ENCODE measurements around the gene RGS7.

RGS7 gene

DNA sequence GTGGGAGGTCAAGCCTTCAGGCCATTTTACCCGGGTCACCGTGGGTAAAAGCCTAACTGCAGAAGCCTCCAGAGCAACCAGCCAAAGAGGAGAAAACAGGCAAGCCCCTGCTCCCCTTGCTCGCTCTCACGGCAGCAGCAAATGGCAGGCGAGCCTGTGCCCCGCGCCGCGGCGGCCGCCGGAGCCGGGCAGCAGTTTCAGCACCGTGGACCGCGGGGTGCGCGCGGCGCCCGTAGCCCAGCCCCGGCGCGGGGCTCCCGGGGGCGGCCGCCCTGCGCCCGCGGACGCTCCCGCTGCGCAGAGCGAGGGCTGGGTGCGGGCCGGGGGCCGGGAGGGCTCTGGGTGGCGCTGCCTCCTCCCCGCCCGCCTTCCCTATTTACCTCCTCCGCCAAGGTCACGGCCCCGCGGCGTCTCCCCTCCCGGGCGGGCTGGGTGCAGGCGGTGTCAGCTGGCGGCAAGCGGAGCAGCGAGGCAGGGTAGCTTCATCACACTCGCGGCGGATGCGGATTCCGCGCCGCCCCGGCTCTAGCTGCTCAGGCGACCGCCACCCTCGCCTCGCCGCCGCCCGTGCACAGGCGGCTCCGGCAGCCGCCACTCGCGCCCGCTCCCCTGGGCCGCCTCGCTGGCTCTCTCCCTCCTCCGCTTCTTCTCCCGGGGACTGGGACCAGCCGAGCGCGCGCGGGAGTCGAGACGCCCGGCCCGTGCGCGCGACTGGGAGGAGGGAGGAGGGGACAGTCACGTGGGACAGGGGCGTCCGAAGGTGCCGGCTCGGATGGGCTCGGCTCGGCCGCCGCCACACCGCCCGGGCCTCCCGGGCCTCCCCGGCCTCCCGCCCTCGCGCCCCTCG, at the start of gene RGS7:
TSS of gene RGS7 (minus strand) at position 687 of the 847 bp plus-strand sequence.
- no peak for DNase-seq (ENCODE audit: low read depth in 2 of 2)

DNA sequence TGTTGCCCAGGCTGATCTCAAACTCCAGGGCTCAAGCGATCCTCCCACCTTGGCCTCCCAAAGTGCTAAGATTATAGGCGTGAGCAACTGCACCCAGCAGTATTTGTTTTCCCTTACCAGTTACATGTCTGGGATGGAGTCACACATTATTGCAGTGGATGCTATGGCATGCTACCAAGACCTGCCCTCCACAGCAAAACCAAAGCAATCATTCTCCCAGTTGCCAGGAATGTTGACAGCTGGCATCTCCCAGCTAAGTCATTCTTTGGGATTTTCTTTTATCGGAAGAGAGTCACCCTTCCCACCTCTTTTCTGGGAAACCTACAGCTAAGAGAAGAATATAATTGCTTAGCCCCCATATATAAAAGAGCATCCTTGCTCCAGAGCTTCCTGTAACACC, 49.4 kb upstream of the RGS7 start:
- no peak for DNase-seq (ENCODE audit: low read depth in 2 of 2)

DNA sequence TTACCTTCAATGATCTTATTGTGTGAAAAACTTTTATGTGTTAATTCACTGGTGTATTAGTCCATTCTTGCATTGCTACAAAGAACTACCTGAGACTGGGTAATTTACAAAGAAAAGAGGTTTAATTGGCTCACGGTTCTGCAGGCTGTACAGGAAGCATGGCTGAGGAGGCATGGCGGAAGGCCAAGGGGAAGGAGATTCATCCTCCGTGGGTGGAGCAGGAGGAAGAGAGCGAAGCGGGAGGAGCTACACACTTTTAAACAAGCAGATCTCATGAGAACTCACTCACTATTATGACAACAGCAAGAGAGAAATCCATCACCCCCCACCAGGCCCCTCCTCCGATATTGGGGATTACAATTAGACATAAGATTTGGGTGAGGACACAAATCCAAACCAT, 44.2 kb upstream of the RGS7 start:
- DNase-seq (ENCODE audit: low read depth in 2 of 2): no peak

- DNase-seq (ENCODE audit: low read depth in 2 of 2): no peak
Observed at GRCh38 chr1:241396747-241397681, 40.0 kb upstream of the RGS7 start.

DNA sequence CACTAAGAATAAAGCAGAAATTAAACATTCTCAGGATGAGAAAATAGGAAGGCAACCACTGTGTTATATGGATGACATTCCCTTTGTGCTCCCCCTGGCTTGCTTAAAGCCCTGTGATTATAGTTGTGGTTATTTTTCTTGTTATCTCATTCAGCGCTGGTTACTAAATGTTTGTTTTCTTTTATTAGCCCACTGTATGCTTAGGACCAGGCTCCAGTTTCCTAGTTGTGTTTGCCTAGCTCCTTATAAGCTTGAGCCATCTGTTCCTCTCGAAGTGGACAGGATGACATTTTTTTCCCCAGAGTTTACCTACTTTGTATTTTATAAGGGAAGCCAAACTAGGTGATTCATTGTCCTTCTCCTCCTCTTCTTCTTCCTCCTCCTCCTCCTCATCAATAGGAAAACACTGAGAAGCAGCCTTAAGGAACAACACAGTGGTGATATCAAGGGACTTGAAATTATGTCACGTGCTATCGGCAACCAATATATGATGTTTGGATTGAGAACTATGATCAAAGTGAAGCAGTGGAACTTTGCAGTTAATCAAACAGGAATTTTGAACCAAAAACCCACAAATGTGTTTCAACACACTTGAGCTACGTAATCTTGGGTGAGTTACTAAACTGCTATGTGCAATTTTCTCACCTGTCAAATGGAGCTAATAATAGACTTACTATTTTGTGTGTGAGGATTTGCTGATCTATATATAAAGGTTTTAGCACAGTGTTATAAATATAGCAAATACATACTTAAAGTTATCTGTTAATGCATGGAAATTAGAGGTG, 35.1 kb upstream of the RGS7 start:
- DNase-seq (ENCODE audit: low read depth in 2 of 2): no peak

DNA sequence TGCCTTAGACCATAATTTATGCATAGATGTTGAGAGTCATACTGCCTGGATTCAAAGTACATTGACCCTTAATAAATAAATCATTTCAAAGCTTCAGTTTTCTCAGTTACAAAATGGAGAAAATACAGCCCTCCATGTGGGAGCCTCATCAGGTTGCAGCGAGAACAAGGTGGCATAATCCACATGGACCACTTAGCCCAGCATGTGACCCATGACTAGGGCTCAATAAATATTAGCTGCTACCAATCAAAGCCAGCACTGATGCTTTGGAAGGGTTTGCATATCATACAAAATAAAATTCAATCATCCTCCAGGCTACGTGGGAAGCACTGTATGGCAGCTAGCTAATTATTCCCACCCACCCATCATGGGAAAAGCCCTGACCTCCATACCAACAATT, 33.5 kb upstream of the RGS7 start:
- no peak for DNase-seq (ENCODE audit: low read depth in 2 of 2)

DNA sequence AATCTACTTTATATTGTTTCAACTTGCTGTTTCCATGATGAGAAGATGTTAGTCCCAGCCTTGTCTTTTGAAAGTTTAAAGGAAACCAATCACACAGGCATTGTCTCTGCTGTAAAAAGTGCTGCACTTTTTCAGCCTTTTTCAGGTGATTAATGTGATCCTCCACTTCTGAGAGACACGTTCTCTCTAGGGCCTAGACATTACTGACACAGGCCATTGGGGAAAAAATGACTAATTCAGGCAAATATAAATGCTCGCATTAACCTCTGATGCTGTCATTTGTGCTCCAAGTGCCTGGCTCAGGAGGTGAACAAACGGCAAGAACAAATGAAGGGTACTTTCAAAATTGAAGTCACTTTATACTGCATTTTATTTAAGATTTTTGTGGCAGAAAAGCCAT, 32.4 kb upstream of the RGS7 start:
- no peak for DNase-seq (ENCODE audit: low read depth in 2 of 2)

DNA sequence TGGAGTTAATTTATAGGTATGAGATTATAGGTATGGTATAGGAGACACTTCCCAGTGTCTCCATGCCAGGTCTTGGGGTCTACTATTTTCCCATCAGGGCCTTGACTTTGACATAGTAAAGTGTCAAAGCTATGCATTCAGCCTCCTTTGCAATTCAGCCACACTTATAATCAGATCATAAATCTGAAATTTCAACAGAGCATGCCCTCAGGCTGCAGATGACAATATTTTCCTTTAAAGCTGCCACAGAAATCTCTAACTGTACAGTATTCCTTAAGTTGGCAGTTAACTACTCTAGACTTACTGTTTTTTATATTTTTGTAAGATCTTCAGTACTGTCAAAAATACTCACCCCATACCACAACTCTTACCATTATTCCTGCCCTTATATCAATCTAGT, 30.2 kb upstream of the RGS7 start:
- no peak for DNase-seq (ENCODE audit: low read depth in 2 of 2)

- no peak for DNase-seq (ENCODE audit: low read depth in 2 of 2)
Observed at GRCh38 chr1:241376701-241377100, 19.7 kb upstream of the RGS7 start.

- DNase-seq (ENCODE audit: low read depth in 2 of 2): no peak
Observed at GRCh38 chr1:241375886-241376285, 18.9 kb upstream of the RGS7 start.

- no peak for DNase-seq (ENCODE audit: low read depth in 2 of 2)
Observed at GRCh38 chr1:241366196-241366595, 9.2 kb upstream of the RGS7 start.

GRCh38 chr1:241362350-241362749, 5.3 kb upstream of the RGS7 start:
- DNase-seq (ENCODE audit: low read depth in 2 of 2): no peak

- no peak for DNase-seq (ENCODE audit: low read depth in 2 of 2)
Observed at GRCh38 chr1:241357366-241358340, 648 bp upstream of the RGS7 start.

GRCh38 chr1:241356187-241356518, 852 bp downstream of the RGS7 start:
- DNase-seq (ENCODE audit: low read depth in 2 of 2): no peak

GRCh38 chr1:241355311-241356010, 1.5 kb downstream of the RGS7 start:
- no peak for DNase-seq (ENCODE audit: low read depth in 2 of 2)

DNA sequence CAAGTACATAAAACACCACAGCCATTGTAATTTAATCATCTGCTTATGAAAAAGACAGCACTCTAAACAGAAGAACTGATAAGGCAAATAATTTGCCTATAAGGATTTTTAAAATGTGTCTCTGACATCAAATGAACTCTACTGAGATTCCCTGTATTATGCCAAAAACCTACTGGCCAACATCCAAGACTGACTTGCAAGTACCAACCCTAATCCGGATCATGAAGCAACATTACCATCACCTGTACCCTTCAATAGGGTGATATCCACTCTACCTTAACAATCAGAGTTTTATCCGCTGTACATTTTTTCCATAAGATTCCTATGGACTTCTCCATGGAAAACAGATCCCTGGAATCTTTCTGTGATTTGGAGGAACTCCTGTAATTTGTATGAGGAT, 4.6 kb downstream of the RGS7 start:
- no peak for DNase-seq (ENCODE audit: low read depth in 2 of 2)

- DNase-seq (ENCODE audit: low read depth in 2 of 2): no peak
Observed at GRCh38 chr1:241351841-241352240, 5.2 kb downstream of the RGS7 start.

GRCh38 chr1:241343956-241344355, 13.0 kb downstream of the RGS7 start:
- DNase-seq (ENCODE audit: low read depth in 2 of 2): no peak

DNA sequence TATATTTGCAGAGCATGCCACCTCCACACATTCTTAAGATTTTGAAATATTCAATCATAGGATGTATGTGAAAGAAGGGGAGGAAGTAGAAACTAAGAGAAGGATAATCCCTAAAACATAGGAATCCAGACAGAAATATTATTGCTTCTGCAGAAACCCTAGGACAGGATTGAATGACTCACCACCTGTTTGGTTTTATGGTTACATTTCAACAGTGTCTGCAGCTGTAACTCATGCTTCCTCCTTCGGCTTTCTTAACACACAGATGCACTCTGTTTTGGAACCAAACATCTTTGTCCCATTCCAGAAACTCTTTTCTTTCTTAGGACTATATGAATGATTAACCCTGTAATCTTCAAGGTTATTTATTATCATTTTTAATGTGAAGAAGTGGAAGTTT, 20.7 kb downstream of the RGS7 start:
- no peak for DNase-seq (ENCODE audit: low read depth in 2 of 2)

DNA sequence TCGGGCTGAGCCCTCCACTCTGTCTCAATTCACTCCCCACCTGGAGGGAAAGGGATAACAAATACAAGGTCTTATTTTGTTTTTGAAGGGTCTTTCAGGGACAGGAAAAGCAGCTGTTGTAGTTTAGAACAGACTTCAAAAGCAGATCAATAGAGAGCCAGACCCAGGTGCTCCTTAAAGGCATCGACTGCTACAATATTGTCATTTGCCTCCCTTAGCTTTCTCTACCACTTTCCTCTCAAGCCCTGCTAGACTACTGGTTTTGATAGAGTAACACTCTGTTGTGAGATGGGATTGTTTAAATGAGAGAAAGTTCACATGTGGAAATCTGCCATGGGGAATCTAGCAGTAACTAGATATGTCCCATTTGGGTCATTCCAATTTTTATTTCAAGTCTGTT, 24.0 kb downstream of the RGS7 start:
- no peak for DNase-seq (ENCODE audit: low read depth in 2 of 2)

All from stimulated activated CD8-positive, alpha-beta memory T cell treated with anti-CD3 and anti-CD28 coated beads, Interleukin-15, amount 100 ng/mL, for 4 hours (primary cell).